ENCODE data around the gene NCAM2.

The NCAM2 gene

GRCh38 chr21:21029164-21029563 lies 31.0 kb downstream of the NCAM2 start:
- DNase-seq = no peak

GRCh38 chr21:21030311-21030710 lies 32.1 kb downstream of the NCAM2 start:
- no peak for DNase-seq

GRCh38 chr21:21034036-21034435 lies 35.8 kb downstream of the NCAM2 start:
- DNase-seq = no peak

GRCh38 chr21:21039624-21040170 lies 41.5 kb downstream of the NCAM2 start:
- no peak for DNase-seq

GRCh38 chr21:21045518-21045917 lies 47.3 kb downstream of the NCAM2 start:
- no peak for DNase-seq

- no peak for DNase-seq
Measured at GRCh38 chr21:21046063-21046462, 47.9 kb downstream of the NCAM2 start.

GRCh38 chr21:21051109-21052055 lies 53.2 kb downstream of the NCAM2 start:
- DNase-seq = peak; percentile 1

- DNase-seq = no peak
Measured at GRCh38 chr21:21052672-21053071, 54.5 kb downstream of the NCAM2 start.

GRCh38 chr21:21057349-21058062 lies 59.3 kb downstream of the NCAM2 start:
- no peak for DNase-seq

GRCh38 chr21:21063828-21064227 lies 65.6 kb downstream of the NCAM2 start:
- no peak for DNase-seq

GRCh38 chr21:21064353-21064752 lies 66.1 kb downstream of the NCAM2 start:
- DNase-seq = no peak

GRCh38 chr21:21067375-21067774 lies 69.2 kb downstream of the NCAM2 start:
- DNase-seq = no peak

- DNase-seq = no peak
Measured at GRCh38 chr21:21074305-21074704, 76.1 kb downstream of the NCAM2 start.

- no peak for DNase-seq
Measured at GRCh38 chr21:21076051-21076450, 77.8 kb downstream of the NCAM2 start.

- DNase-seq = no peak
Measured at GRCh38 chr21:21076491-21076890, 78.3 kb downstream of the NCAM2 start.

- no peak for DNase-seq
Measured at GRCh38 chr21:21079646-21080045, 81.4 kb downstream of the NCAM2 start.

GRCh38 chr21:21084179-21084578 lies 86.0 kb downstream of the NCAM2 start:
- DNase-seq = no peak

GRCh38 chr21:21085206-21085605 lies 87.0 kb downstream of the NCAM2 start:
- no peak for DNase-seq

- no peak for DNase-seq
Measured at GRCh38 chr21:21096956-21097355, 98.7 kb downstream of the NCAM2 start.

- no peak for DNase-seq
Measured at GRCh38 chr21:21097466-21097865, 99.3 kb downstream of the NCAM2 start.

GRCh38 chr21:21101911-21102310 lies 103.7 kb downstream of the NCAM2 start:
- no peak for DNase-seq

- DNase-seq = no peak
Measured at GRCh38 chr21:21102896-21103295, 104.7 kb downstream of the NCAM2 start.

- DNase-seq = no peak
Measured at GRCh38 chr21:21103692-21104091, 105.5 kb downstream of the NCAM2 start.

GRCh38 chr21:21109736-21110135 lies 111.5 kb downstream of the NCAM2 start:
- no peak for DNase-seq
